Measurements from ENCODE around the gene HAS3.
A peak's percentile ranks its signal among the peaks of the same experiment; 100 is the strongest.

HAS3 gene

DNA sequence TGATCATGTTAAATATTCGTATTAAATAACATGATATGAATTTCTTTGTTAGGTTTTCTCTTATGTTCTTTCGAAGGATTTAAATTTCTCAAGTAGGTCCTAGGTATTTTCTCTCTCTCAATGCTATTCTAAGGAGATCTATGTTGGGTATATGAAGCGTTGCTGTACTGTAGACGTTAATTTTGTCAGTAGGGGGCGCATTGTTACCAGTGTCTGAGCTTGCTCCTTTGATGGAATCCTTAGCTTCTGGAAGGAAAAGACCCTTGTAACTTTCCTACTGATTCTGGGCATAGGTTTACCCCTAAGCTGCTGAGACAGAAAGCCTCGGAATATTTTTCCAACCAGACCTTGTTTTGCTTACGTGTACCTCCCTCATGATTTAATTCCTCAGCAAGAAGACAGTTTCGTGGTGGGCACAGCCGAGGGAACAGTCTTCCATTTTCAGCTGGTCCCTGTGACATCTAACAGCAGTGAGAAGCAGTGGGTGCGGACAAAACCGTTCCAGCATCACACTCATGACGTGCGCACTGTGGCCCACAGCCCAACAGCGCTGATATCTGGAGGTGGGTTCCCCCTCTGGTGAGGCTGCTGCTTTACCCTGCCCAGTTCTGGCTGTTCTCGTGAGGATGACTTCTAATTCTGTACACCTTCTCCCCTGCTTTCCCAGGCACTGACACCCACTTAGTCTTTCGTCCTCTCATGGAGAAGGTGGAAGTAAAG, 44.9 kb downstream of the HAS3 start:
- TF ChIP-seq, protein P1, sequence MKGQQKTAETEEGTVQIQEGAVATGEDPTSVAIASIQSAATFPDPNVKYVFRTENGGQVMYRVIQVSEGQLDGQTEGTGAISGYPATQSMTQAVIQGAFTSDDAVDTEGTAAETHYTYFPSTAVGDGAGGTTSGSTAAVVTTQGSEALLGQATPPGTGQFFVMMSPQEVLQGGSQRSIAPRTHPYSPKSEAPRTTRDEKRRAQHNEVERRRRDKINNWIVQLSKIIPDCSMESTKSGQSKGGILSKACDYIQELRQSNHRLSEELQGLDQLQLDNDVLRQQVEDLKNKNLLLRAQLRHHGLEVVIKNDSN (IDR thresholded peaks at IDR 0.05): no peak
- TF ChIP-seq, protein P2, sequence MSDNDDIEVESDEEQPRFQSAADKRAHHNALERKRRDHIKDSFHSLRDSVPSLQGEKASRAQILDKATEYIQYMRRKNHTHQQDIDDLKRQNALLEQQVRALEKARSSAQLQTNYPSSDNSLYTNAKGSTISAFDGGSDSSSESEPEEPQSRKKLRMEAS (IDR thresholded peaks at IDR 0.05): no peak
- no peak for TF ChIP-seq FOXM1 (IDR thresholded peaks at IDR 0.05; ENCODE audit: borderline replicate concordance, low read depth)
- TF ChIP-seq RAD21 (IDR thresholded peaks at IDR 0.05; ENCODE audit: low read depth): peak; percentile 73
- no peak for TF ChIP-seq EGR1 (IDR thresholded peaks at IDR 0.05)
- no peak for TF ChIP-seq YY1 (IDR thresholded peaks at IDR 0.05; ENCODE audit: low read depth)

DNA sequence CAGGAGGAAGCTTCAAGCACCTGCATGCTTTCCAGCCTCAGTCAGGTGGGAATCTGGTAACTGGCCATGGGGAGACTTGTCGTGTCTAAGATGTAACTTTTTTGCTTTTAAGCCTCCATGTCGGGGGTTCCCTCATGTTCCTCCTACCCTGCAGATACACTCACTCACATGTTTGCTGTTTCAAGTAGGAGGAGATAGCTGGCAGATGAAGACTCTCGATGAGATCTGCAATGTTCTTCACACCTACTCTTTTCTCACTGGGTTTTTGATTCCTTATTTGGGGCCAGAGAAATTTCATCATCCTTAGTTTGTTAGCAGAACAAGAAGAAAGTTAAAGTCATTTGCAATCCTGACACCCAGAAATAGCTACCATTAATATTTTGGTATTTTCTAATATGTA, 51.7 kb downstream of the HAS3 start:
- TF ChIP-seq NFIC (IDR thresholded peaks at IDR 0.05): no peak
- TF ChIP-seq TAF1 (IDR thresholded peaks at IDR 0.05; ENCODE audit: low read depth): no peak
- TF ChIP-seq TEAD4 (IDR thresholded peaks at IDR 0.05): no peak
- TF ChIP-seq TCF12 (IDR thresholded peaks at IDR 0.05; ENCODE audit: low read depth): no peak
- TF ChIP-seq, protein P3, sequence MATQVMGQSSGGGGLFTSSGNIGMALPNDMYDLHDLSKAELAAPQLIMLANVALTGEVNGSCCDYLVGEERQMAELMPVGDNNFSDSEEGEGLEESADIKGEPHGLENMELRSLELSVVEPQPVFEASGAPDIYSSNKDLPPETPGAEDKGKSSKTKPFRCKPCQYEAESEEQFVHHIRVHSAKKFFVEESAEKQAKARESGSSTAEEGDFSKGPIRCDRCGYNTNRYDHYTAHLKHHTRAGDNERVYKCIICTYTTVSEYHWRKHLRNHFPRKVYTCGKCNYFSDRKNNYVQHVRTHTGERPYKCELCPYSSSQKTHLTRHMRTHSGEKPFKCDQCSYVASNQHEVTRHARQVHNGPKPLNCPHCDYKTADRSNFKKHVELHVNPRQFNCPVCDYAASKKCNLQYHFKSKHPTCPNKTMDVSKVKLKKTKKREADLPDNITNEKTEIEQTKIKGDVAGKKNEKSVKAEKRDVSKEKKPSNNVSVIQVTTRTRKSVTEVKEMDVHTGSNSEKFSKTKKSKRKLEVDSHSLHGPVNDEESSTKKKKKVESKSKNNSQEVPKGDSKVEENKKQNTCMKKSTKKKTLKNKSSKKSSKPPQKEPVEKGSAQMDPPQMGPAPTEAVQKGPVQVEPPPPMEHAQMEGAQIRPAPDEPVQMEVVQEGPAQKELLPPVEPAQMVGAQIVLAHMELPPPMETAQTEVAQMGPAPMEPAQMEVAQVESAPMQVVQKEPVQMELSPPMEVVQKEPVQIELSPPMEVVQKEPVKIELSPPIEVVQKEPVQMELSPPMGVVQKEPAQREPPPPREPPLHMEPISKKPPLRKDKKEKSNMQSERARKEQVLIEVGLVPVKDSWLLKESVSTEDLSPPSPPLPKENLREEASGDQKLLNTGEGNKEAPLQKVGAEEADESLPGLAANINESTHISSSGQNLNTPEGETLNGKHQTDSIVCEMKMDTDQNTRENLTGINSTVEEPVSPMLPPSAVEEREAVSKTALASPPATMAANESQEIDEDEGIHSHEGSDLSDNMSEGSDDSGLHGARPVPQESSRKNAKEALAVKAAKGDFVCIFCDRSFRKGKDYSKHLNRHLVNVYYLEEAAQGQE (IDR thresholded peaks at IDR 0.05; ENCODE audit: low read depth): no peak
- TF ChIP-seq, protein P2 (IDR thresholded peaks at IDR 0.05): no peak
- no peak for TF ChIP-seq FOXM1 (IDR thresholded peaks at IDR 0.05; ENCODE audit: borderline replicate concordance, low read depth)
- TF ChIP-seq CREB1 (IDR thresholded peaks at IDR 0.05; ENCODE audit: low read depth): no peak
- TF ChIP-seq RAD21 (IDR thresholded peaks at IDR 0.05; ENCODE audit: low read depth): no peak
- TF ChIP-seq, protein P1 (IDR thresholded peaks at IDR 0.05): no peak

DNA sequence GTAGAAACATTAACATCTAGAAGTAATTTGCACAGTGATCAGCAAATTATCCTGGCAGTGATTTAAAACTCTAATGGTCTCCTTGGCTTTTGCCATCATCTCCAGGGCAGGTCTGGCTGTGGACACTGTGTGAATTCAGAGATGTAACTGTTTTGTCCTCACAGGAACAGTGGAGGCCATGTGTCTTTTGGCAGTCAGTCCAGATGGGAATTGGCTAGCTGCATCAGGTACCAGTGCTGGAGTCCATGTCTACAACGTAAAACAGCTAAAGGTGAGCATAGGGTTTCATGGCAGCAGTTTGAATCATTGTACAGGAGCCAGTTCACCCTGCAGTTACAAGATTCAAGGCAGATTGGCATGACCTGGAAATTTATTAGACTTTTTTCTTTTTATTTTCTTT, 54.7 kb downstream of the HAS3 start:
- TF ChIP-seq, protein P1 (IDR thresholded peaks at IDR 0.05): no peak
- TF ChIP-seq, protein P3 (IDR thresholded peaks at IDR 0.05; ENCODE audit: low read depth): no peak
- no peak for TF ChIP-seq ZBTB7A (IDR thresholded peaks at IDR 0.05; ENCODE audit: low read depth)
- TF ChIP-seq RAD21 (IDR thresholded peaks at IDR 0.05; ENCODE audit: low read depth): no peak
- TF ChIP-seq TAF1 (IDR thresholded peaks at IDR 0.05; ENCODE audit: low read depth): no peak
- TF ChIP-seq FOXM1 (IDR thresholded peaks at IDR 0.05; ENCODE audit: borderline replicate concordance, low read depth): no peak

DNA sequence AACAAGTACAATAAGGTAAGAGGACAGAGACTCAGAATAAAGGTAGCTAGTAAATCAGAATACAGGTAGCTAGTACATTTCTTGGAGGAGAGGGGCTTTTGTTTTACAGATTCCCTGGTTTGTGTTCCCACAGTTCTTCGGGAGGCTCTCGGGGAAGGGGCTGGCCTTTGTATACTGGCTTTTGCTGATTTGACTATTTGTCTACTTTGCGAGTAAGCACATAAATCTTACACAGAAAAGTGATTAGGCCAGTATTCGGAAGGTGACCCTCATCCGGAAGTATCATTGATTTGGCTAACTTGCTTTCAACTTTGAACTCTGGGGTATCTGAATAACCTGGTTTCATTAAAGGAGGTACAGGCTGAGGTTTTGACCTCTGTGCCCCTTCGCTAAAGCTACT, 60.1 kb downstream of the HAS3 start:
- TF ChIP-seq EGR1 (IDR thresholded peaks at IDR 0.05): no peak
- TF ChIP-seq, protein P2 (IDR thresholded peaks at IDR 0.05): no peak
- TF ChIP-seq ZBTB7A (IDR thresholded peaks at IDR 0.05; ENCODE audit: low read depth): no peak
- TF ChIP-seq, protein P3 (IDR thresholded peaks at IDR 0.05; ENCODE audit: low read depth): no peak
- TF ChIP-seq, protein P1 (IDR thresholded peaks at IDR 0.05): no peak
- TF ChIP-seq TEAD4 (IDR thresholded peaks at IDR 0.05): no peak
- no peak for TF ChIP-seq CEBPB (IDR thresholded peaks at IDR 0.05)
- no peak for TF ChIP-seq NFIC (IDR thresholded peaks at IDR 0.05)
- no peak for TF ChIP-seq CREB1 (IDR thresholded peaks at IDR 0.05; ENCODE audit: low read depth)
- TF ChIP-seq YY1 (IDR thresholded peaks at IDR 0.05; ENCODE audit: low read depth): no peak
- TF ChIP-seq FOXM1 (IDR thresholded peaks at IDR 0.05; ENCODE audit: borderline replicate concordance, low read depth): no peak
- no peak for TF ChIP-seq TAF1 (IDR thresholded peaks at IDR 0.05; ENCODE audit: low read depth)
- TF ChIP-seq RAD21 (IDR thresholded peaks at IDR 0.05; ENCODE audit: low read depth): no peak
